ENCODE measurements around the gene SHC1.

GRCh38 chr1:154941333-154942013 is 29.1 kb downstream of the SHC1 start:
- TF ChIP-seq, protein P1, sequence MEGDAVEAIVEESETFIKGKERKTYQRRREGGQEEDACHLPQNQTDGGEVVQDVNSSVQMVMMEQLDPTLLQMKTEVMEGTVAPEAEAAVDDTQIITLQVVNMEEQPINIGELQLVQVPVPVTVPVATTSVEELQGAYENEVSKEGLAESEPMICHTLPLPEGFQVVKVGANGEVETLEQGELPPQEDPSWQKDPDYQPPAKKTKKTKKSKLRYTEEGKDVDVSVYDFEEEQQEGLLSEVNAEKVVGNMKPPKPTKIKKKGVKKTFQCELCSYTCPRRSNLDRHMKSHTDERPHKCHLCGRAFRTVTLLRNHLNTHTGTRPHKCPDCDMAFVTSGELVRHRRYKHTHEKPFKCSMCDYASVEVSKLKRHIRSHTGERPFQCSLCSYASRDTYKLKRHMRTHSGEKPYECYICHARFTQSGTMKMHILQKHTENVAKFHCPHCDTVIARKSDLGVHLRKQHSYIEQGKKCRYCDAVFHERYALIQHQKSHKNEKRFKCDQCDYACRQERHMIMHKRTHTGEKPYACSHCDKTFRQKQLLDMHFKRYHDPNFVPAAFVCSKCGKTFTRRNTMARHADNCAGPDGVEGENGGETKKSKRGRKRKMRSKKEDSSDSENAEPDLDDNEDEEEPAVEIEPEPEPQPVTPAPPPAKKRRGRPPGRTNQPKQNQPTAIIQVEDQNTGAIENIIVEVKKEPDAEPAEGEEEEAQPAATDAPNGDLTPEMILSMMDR (conservative IDR thresholded peaks at IDR 0.05 in 1 of 2, IDR thresholded peaks at IDR 0.05 in 1 of 2; ENCODE audit: extremely low read depth in 1 of 2, insufficient read depth in 1 of 2, low read depth in 1 of 2, low read length in 2 of 2) = no peak
- no peak for TF ChIP-seq EZH2 (IDR thresholded peaks at IDR 0.05; ENCODE audit: borderline replicate concordance, low read length)

Measured in mammary epithelial cell (primary cell).